HG02763 (cell line): Measurements from ENCODE around the gene DAB1.

Source experiments
- ATAC-seq: cut with Tn5 transposase; IDR thresholded peaks from one replicate; pipeline ENCODE4 v1.9.1; 2021; ENCODE audit warnings: mild to moderate bottlenecking, moderate library complexity; ENCODE audit not compliant: unreplicated experiment

The DAB1 gene

DNA sequence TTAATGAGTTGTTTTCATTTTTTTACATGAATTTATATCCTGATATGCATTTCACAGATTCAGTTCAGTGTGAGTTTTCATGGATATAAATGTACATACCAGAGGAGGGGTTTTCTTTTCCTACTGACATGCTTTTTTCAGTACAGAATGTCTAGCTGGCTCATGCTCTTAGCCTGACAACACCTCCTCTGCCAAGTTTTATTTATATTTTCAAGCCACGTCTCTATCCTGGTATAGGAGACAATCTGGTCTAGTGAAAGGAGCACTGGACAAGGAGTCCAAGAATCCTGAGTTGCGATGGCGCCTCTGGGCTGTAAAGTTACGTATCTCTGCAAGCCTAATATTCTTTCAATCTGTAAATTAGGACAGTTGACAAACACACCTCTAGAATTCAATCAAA, 4.9 kb downstream of the DAB1 start:
- ATAC-seq, result no peak

DNA sequence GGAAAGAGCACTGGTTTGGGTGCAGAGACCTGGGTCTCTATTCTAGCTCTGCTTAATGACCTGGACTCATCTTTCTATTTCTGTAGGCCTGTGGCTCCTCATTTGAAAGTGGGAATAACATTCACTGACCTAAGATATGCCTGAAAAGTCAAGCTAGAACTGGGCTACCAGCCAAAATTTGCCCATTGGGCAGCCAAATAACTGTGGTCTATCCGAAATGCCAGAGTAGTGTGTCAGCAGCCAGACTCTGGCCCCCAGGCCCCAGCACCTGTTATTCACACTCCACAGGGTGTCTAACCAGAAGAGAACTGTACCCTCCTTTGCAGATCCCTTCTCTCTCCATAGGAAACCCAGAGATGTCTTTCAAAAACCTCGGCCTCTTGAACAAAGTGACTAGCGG, 12.6 kb downstream of the DAB1 start:
- no peak for ATAC-seq

DNA sequence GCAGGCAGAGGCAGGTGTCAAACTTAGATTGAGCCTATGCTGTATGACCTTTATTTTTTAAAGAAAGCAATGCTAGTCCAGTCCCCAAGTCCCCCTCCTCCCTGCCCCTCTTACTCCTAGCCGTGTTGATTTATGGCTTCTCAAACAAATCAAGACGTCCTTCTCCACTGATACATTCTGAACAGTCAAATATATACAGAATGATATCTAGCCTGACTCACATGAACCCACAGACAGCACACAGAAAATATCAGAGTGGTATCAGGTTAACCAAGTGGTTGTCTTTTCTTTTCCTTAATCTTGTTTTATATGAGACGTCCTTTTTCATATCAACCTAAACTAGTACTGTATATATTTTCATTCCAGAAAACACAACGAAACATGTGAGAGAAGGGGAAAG, 13.4 kb downstream of the DAB1 start:
- no peak for ATAC-seq

DNA sequence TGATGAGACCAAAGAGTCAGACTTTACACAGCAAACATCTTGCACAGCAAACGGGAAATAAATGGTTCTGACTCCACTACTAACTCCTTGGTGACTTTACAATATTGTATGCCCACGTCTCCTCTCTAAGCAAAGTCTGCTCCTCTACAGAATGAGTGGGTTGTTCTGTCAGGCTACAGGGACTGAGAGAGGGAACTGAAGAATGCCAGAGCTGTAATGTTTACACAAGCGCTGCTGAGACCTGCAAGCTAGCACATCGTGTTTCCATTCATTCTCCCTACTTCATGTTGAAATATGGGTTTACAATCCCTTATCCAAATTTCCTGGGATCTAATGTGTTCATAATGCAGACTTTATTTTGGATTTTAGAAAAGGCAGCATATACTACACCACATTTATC, 15.9 kb downstream of the DAB1 start:
- no peak for ATAC-seq

DNA sequence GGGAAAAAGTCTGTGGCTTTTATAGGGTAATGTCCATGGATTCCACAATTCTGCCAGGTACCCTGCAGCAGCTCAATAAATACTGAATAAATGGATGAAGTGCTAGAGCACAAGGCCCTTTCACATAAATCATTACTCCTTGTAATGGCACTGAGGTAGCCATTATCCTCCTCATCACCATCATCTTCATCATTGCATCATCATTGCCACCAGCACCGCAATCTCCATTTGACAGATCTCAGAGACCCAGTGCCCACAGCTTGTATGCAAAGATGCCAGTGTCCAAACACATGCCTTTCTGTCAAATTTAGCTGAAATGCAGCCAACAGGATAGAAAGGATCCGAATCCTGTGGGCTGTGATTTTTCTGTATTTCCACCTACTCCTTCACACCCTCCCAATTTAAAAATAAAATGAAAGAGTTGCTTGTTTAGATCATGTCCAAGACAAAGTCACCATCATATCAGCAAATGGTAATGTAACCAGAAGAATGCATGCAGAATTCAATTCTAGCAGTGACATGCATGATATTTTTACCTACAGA, 17.4 kb downstream of the DAB1 start:
- ATAC-seq, result no peak

DNA sequence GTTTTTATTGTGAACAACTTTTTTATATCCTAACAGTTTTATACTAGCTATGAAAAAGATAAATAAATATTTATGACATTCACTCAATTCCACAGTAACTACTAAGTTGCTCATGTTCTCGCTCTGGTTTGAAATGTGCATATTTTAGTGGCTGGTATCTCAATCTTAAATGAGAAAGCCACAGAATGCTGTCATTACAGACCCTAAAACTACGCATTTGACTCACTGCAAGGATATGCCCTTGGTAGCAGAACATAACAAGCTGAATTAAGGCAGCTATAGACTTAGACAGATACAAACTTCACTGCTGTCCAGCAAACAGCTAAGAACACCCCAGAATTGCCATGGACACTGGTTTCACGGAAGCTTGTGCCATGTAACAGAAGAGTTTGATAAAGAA, 19.0 kb downstream of the DAB1 start:
- ATAC-seq, result no peak

DNA sequence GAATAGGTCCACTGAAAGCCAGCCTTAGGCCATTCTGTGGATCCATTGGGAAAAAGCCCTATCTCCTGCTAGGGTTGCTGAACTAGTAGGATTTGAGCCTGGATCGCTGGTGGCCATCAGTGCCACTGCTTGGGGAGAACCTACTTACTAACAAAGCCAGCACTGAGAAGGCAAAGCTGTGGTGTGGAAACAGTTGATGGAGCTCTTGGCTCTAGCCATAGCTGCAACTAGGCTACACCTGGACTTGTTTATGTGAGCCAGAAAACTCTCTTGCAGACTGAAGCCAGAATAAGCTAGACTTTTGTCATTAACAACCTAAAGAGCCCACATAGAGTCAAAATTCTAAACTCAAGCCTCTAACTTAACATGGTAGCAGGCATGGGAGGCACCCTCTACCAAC, 20.7 kb downstream of the DAB1 start:
- no peak for ATAC-seq

DNA sequence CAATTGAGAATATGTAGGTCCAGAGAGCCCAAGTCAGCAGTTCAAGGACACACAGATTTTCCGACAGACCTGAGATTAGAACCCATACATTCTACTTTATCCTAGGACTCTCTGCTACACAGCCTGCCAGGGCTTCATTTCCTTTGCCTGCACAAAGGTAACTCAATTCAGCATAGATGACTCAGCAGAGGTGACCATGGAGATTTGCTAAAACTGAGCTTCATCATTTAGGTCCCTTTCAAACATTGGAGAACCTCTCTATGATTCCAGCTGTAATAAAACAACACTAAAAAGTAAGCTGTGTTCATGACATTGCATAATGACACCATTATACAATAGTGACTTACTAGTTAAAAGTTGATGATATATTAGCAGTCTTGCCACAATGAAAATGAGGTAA, 22.2 kb downstream of the DAB1 start:
- no peak for ATAC-seq

DNA sequence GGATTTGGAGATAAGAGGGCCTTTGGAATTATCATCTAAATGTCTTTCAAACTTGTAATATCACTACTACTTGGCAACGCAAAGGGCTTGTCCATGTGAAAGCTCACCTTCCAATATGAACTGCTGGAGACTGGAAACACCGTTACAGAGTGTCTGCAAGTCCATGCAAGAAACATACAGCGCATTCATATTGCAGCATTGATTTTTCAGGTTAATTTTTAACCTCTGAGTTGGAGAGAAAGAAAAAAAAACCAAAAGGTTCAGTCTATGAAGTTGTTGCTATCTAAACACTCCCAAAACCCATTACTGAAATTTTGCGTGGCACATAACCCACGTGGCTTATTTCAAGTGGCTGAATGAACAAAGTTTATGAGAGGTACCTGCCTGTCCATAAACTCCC, 23.8 kb downstream of the DAB1 start:
- no peak for ATAC-seq

DNA sequence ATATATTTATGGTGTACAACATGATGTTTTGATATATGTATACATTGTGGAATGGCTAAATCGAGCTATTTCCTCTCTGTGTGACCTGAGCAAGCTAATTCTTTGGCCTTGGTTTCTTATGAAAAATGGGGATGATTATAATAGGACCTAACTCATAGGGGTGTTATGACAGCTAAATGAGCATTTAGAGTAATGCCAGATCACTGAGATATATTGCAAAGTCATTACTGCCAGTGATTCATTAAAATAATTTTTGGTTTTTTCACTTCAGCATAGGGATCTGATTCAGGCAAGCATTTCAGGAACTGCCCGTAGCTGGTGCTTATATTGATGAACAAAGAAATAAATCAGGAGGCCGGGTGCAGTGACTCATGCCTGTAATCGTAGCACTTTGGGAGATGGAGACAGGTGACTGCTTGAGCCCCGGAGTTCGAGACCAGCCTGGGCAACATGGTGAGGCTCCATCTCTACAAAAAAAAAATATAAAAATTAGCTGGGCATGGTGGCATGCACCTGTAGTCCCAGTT, 30.7 kb downstream of the DAB1 start:
- no peak for ATAC-seq

DNA sequence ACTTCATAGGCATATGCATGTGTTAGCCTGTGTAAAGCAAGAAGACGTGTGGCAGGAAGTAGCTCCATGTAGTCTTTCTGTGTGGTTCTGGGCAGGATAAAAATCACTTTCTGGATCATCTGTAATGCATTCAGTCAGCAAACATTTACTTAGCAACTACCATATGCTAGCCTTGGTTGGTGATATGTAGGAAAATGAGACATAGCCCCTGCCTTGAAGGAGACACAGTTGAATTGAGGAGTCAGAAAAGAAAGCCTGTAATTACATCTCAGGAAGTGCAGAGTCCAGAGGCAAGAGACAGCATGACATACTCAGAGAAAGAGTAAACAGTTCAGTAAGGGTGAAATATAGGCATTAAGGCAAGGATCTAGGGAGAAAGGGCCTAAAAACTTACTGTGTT, 38.5 kb downstream of the DAB1 start:
- no peak for ATAC-seq

DNA sequence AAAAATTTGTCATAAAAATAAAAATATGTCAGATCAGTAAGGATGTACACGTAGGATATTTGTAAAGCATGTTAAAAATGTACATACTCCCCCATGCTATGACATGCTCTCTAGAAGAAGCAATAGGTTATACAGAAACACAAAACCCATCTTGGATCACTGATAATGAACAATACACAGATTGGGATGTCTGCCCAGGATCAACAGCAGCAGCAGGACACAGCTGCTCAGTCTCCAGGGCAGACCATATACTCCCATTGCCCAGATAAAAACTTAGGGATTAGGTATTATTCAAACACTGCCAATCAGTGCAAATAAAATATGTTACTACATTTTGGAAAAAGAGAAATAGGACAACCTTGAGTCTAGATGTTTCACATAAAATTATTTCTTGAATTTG, 39.0 kb downstream of the DAB1 start:
- no peak for ATAC-seq

DNA sequence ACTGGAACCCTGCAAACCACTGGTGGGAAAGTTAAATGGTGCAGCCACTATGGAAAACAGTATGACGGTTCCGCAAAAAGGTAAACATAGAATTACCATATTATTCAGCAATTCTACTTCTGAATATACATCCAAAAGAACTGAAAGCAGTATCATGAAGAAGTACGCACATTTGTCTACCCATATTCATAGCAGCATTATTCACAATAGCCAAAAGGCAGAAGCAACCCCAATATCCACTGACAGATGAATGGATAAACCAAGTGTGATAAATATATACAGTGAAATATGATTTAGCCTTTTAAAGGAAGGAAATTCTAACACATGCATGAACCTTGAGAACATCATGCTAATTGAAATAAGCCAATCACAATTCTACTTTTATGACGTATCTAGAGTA, 39.6 kb downstream of the DAB1 start:
- ATAC-seq, result no peak

DNA sequence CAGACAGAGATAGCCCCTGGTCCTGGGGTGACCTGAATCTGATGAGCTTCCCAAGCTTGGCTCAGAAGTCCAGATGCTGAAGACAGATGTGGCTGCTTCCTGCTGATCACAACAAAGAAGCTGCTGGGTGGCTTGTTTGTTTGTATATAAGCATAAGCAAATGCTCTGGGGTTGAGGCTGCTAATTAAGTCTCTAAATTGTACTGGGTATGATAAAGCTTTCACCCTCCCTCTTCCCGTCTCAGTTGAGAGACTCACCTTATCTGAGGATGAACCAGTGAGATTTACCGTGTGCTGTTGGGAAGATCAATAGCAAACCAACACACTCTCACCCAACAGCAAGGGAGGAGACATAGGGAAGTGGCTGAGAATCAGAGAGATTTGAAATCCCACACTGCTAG, 42.0 kb downstream of the DAB1 start:
- ATAC-seq, result no peak

DNA sequence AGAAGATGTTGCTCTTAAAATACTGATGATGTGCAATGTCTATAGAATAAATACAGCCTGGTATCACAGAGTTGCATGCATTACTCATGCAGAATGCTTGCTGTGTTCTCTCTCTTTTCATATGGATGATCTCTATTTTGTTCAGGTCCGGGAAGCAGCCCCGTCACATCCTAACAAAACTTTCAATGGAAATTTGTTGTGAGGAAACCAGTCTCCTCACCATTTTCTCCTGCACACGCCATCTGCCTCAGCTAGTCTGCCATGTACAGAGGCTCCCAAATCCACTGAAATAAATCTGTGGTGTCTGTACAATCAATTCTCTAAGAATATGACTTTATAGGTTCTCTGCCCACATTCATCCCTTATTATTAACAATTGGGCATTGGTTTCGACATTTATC, 42.4 kb downstream of the DAB1 start:
- no peak for ATAC-seq

DNA sequence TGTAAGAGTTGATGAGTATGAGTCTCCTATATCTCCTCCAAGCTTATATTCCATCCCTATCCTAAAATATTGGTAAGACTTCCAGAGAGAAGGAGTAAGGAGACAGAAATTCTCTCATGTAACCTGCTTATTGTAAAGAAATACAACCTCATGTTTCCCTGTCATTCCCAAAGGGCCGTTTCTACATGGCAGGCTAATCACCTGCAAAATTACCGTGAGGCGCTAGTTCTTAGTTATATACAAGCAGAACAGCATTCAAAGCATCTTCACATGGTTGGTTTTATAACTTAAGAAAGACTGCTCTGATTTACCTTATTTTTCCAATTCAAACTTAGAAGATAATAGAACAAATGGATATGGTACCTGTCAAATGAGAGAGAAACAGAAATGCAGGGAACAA, 42.9 kb downstream of the DAB1 start:
- no peak for ATAC-seq

DNA sequence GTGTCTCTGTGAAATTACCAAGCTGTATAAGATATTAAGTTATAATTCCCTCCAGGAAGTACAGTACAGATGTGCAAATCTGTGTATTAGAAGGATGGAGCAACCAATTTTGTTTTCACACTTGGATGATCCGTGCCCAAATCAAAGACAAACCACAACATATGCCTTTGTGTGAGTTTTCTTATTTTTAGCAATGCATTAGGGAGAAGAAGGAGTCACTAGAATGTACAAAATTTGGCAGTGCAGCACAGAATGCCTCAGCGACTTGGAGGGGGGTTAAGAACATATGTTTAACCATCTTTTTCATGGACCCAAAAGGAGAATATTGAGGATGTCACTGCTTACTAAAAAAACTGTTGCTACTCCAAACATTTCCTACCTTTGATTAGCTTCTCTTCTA, 45.3 kb downstream of the DAB1 start:
- no peak for ATAC-seq

DNA sequence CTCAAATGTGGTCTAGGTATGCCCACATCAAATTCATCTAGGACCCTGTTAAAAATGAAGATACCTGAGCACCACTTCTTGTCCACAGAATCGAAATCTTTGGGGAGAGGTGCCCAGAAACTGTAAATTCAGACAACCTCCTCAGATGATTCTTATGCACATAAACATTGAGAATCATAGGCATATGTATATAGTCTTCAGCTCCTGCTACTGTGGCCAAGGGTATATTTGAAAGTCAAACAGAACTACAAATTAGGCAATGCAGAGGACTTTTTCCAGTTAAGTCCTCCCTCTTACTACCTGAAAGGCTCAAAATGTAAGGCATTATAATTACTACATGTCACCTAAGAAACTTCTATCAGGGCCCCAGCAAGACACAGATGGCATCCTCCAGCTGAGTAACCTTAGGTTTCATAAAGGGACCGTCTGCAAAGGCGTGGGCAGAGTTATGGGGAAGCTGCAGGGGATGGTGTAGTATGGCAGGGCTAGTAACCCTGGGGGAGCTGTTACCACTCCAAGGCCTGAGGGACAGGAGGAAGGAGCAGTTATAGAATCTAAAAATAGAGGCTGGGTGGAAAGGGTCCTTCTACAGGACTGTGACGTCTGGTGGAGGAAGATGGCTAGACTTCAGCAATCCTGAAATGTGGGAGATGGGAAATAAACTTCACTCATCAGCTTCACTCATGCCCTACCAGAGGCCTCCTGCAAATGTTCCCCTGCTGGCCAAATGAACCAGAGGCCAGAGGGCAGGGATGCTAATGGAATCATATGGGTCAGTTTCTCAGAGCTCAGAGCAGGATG, 46.3 kb downstream of the DAB1 start:
- no peak for ATAC-seq

DNA sequence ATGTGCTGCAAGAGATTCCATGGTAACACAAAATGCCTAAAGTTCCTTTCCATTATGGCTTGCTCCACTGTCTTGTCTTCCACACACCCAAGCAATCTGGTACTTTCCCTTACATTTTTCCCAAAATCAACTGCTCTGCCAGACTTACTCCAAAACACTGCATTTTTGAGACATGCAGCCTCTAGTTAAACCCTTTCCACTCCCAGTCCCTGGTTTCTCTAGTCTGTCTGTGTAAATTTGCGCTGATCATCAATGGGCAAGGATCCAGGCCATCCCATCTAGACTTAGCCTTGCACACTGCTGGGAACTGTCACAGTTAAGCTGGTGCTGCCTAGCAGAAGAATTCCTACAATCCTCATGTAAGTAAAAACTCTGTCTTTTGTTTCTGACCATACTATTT, 47.8 kb downstream of the DAB1 start:
- no peak for ATAC-seq

DNA sequence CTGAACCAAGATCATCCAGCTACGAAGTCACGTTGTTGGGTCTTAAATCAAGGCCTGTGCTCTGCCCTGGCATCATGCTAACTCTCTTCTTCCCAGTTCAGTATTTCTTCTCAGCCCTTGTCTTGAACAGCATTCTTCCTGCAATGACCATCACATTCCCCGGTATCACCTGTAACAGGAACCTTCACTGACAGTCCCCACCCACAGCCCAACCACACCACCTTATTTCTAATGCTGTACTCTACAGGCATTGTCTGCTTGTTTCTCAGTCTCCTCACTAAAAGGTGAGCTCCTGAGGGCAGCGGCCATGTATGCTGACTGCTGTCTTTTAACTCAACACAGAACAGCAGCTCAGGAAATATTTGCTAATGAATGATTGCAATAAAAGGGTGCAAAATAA, 54.0 kb downstream of the DAB1 start:
- ATAC-seq, result no peak

DNA sequence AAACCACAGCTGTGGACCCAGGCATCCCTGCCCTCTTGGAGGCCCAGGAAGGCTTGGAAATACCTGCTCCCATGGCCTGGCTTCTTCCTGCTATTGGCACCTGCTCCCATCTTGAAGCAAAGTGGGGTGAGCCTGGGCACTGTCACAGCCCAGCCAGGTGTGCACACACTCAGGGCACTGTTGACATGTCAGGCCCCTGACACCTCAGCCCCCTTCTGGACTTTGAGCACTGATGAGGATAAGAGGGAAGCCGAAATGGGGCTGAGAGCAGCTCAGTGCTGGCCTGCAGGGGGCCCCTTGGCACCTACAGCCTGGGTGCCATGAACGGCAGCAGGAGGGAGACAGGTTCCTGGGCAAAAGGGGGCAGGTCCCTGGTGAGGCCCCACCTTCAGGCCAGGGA, 55.9 kb downstream of the DAB1 start:
- ATAC-seq, result no peak

DNA sequence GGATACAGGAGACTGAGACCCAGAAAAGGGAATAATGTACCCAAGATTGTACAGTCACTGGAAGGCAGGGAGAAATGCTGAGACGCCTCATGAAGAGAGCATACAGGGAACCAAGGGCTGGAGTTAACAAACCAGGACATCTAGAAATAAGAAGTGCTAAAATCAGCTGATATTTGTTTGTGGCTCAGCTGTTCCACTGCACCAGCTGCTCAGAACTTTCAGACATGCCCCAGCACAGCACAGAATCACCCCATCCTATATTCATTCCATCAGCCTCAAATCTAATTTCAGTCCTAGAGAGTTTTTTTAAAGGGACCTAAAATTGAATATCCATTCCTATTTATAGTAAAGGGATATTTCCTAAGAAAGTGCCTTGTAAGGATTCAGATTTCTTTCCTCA, 60.2 kb downstream of the DAB1 start:
- ATAC-seq, result no peak

DNA sequence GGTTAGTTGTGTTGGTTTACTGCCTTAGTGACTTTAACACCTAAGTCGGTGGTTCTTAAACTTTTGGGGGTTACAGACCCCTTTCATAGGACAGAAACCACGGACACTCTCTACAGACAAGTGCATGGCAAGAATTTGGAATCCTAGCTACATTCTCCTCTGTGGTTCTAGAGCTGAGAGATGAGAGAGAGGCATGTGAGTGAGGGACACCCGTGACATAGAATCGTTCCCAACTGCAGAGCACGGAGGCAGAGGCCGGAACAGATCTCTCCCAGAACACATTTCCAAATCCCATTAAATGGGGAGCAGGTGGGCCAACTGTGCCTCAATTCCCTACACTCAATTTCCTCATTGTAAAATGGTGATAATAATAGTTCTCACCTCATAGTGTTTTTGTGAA, 60.7 kb downstream of the DAB1 start:
- no peak for ATAC-seq
